Aorta (tissue), 5 donors: ENCODE measurements around the gene MLKL. TPM values are rescaled to one million over a fixed set of nuclear protein-coding genes. Genes with fewer than 3 reads are reported as not detected.

Experiments
- ATAC-seq: fragments of 200-7000 bp; cut with Tn5 transposase; one replicate; pipeline ENCODE4 v1.9.1; 2022; ENCODE audit warnings: moderate library complexity; ENCODE audit not compliant: low FRiP score
- DNase-seq, 2 donors: peaks; one replicate each; pipeline ENCODE4 v3.0.0-alpha.2; 2020
- H3K27ac ChIP-seq, 2 donors: one replicate each; pipeline ENCODE4 v1.5.1; 2013; ENCODE audit warnings: low read length in 2 of 2, mild to moderate bottlenecking in 2 of 2, moderate library complexity in 2 of 2, control low read depth in 1 of 2, inconsistent platforms in 1 of 2, low read depth in 1 of 2
- H3K27me3 ChIP-seq, 2 donors: one replicate each; pipeline ENCODE4 v1.6.1; 2013; ENCODE audit warnings: control low read depth in 1 of 2, low read length in 1 of 2, mild to moderate bottlenecking in 1 of 2, moderate library complexity in 1 of 2; ENCODE audit not compliant: insufficient read depth in 2 of 2, control insufficient read depth in 1 of 2
- H3K36me3 ChIP-seq, 2 donors: one replicate each; pipeline ENCODE4 v1.6.1; 2013; ENCODE audit warnings: control low read depth in 1 of 2, low read length in 1 of 2, mild to moderate bottlenecking in 1 of 2; ENCODE audit not compliant: insufficient read depth in 2 of 2, control insufficient read depth in 1 of 2
- H3K4me1 ChIP-seq, 2 donors: one replicate each; pipeline ENCODE4 v1.6.1; 2013; ENCODE audit warnings: low read length in 2 of 2, control low read depth in 1 of 2, mild to moderate bottlenecking in 1 of 2, moderate library complexity in 1 of 2; ENCODE audit not compliant: insufficient read depth in 2 of 2, control insufficient read depth in 1 of 2
- H3K4me3 ChIP-seq, 2 donors: one replicate each; pipeline ENCODE4 v1.5.1; 2013; ENCODE audit warnings: low read length in 2 of 2, control low read depth in 1 of 2, mild to moderate bottlenecking in 1 of 2
- H3K9me3 ChIP-seq: one replicate; pipeline ENCODE4 v1.6.1; 2013; ENCODE audit warnings: mild to moderate bottlenecking, low read length; ENCODE audit not compliant: control insufficient read depth
- WGBS, 2 donors: extraction: QIAGEN DNeasy Blood & Tissue Kit; methylation state at CpG; one replicate each; pipeline ENCODE4 v1.1.7; 2013; 5-methylcytosine and 5-hydroxymethylcytosine counted together
- intact Hi-C, 2 donors: fragments of 100-400 bp; cut with DNase I; formaldehyde crosslinking; loops; one replicate each; pipeline versions ENCODE4 v1.14.2 to v1.15.0; 2022
- polyA plus RNA-seq, 2 donors: library from polyadenylated mRNA; stranded (reverse); fragments of 200-250 nt; gene quantifications; one replicate each; pipeline ENCODE4 v1.2.3, GENCODE V29; 2013
- total RNA-seq, 2 donors: library from RNA; stranded (reverse); fragmentation: NEBNext Ultra II Directional; extraction: Animal tissue kit (Norgen Biotek cat#: 25700); gene quantifications; one replicate each; pipeline ENCODE4 v1.2.1, GENCODE V29; 2021
- donor health status: healthy with polysubstance abuse.
- donor health status: Bipolar disorder and iron deficiency.
- donor health status: DM: no; HTN: no; CAD: no.
- donor health status: DM: no; HTN: no; CAD: no.
- donor health status: DM: yes; HTN: yes; CAD: no.

MLKL gene
- total and polyA plus RNA-seq, 4 donors: 10.9 to 31.3 (median 22.0) TPM

GRCh38 chr16:74699666-74700065 lies 996 bp downstream of the MLKL start:
- H3K4me1 ChIP-seq: no peaks in the 10 kb centered on the region
- ATAC-seq (no peak), DNase-seq (no peak)
- no peaks in the 10 kb centered on the region for H3K9me3 ChIP-seq
- no peaks in the 10 kb centered on the region for H3K27me3 ChIP-seq
- H3K4me3 ChIP-seq: peak overlapping the region; percentile 75 to 76
- no peak overlapping the region for H3K27ac ChIP-seq
- intact Hi-C loops: no loop called here
- WGBS, 2 donors: 73 to 79% methylated on average over 4 of the region's 4 CpGs
- H3K36me3 ChIP-seq: no peaks in the 10 kb centered on the region

GRCh38 chr16:74698222-74698621 lies 2.4 kb downstream of the MLKL start:
- no peaks in the 10 kb centered on the region for H3K4me1 ChIP-seq

GRCh38 chr16:74695450-74696422 lies 4.9 kb downstream of the MLKL start:
- DNase-seq (peak; percentile 85 to 86), ATAC-seq (peak; percentile 95)
- no peaks in the 10 kb centered on the region for H3K36me3 ChIP-seq
- no peak overlapping the region for H3K27ac ChIP-seq
- H3K27me3 ChIP-seq: no peaks in the 10 kb centered on the region
- intact Hi-C loops: no loop called here
- WGBS, 2 donors: 45 to 51% methylated on average over 19 of the region's 19 CpGs
- peak overlapping the region; percentile 16 to 35 for H3K4me3 ChIP-seq
- H3K9me3 ChIP-seq: no peaks in the 10 kb centered on the region
- H3K4me1 ChIP-seq: no peaks in the 10 kb centered on the region

More at GRCh38 chr16:74698222-74698621, 2.4 kb downstream of the MLKL start:
- Histone ChIP-seq H3K4me3 (no peak overlapping the region), H3K27me3 (no peaks in the 10 kb centered on the region), H3K9me3 (no peaks in the 10 kb centered on the region), H3K36me3 (no peaks in the 10 kb centered on the region), H3K27ac (no peak overlapping the region)
- intact Hi-C loops: no loop called here
- ATAC-seq: no peak
- 78 to 79% methylated on average over 4 of the region's 4 CpGs for WGBS, 2 donors
- DNase-seq: no peak

DNA sequence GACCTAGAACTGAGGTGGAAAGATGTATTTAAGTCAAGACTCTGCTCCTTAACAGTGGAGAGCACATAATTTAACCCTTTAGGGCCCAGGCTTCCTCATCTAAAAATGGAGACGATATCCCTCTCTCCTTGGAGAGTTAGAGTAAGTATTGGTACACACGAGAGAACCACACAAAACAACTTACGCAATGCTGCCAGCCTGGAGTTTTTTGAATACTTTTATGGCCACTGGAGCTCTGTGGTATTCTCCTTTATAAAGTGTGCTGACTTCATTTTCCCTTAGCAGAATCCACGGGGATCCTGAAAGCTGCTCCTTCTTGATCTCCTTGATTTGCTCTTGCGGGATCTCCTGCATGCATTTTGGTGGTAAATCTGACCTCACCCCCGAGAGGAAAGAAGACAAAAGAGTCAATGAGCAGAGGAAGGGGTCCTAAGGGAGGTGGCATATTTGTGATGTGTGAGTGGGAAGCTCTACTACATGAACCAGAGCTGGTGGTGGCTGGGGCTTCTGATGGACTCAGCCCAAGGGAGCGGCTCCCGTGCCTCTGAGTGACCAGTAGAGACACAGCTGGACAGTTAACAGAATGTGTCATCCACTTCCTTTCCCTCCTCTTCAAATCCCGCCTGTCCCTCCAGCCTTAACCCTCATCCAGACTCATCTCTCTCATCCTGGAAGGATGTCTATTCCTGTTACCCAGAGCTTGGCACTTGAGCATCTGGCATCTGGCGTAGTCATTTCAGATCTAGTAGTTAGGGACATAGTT lies 9.4 kb downstream of the MLKL start:
- intact Hi-C loops: no loop called here
- DNase-seq (no peak), ATAC-seq (no peak)
- Histone ChIP-seq H3K36me3 (no peaks in the 10 kb centered on the region), H3K27ac (no peak overlapping the region), H3K9me3 (no peaks in the 10 kb centered on the region), H3K4me3 (no peak overlapping the region), H3K27me3 (no peaks in the 10 kb centered on the region), H3K4me1 (no peaks in the 10 kb centered on the region)
- 81 to 84% methylated on average over 10 of the region's 10 CpGs for WGBS, 2 donors

GRCh38 chr16:74682556-74682955 lies 18.1 kb downstream of the MLKL start:
- Histone ChIP-seq H3K27me3 (no peaks in the 10 kb centered on the region), H3K4me1 (no peaks in the 10 kb centered on the region), H3K4me3 (no peak overlapping the region), H3K9me3 (no peaks in the 10 kb centered on the region), H3K27ac (no peak overlapping the region), H3K36me3 (peaks cover 0 to 7% of the 10 kb centered on the region in 2 donors)
- intact Hi-C loops: no loop called here
- no peak for ATAC-seq
- DNase-seq: no peak
- 81 to 85% methylated on average over 11 of the region's 11 CpGs for WGBS, 2 donors

DNA sequence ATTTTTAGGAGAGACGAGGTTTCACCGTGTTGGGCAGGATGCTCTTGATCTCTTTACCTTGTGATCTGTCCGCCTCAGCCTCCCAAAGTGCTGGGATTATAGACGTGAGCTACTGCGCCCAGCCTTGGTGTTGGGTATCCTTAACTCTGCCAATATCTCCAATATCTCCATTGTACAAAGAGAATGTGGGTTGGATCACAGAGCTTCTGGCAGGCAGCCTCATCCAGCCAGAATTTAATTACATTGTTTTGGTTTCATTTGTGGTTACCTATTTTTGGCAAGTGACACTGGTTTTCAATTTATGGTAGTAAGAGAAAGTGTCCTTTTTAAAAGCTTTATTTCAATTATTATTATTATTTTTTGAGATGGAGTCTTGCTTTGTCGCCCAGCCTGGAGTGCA lies 20.0 kb downstream of the MLKL start:
- no peak for ATAC-seq
- Histone ChIP-seq H3K4me3 (no peak overlapping the region), H3K9me3 (no peaks in the 10 kb centered on the region), H3K27me3 (no peaks in the 10 kb centered on the region), H3K27ac (no peak overlapping the region), H3K4me1 (no peaks in the 10 kb centered on the region), H3K36me3 (peaks cover 0 to 7% of the 10 kb centered on the region in 2 donors)
- intact Hi-C loops: no loop called here
- WGBS, 2 donors: 96% methylated on average over 6 of the region's 6 CpGs
- no peak for DNase-seq

DNA sequence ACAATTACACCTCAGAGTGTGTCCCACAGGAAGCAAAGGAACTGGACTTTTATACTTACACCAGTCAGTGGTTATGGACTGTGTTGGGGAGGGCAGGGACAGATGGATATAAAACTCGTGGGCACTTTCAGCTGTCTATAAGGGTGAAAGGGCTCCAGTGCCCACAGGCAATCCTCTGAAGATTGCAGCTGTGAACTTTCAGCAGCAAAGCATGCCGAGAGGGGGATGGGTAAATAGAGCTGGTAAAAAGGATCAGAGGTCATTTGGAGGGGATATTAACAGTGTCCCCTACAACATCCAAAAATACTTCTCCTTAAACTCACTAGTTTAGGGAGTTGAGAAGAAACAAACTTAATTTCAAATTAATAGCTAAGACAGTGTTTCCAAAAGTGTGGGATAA lies 20.7 kb downstream of the MLKL start:
- no peak overlapping the region for H3K27ac ChIP-seq
- WGBS, 2 donors: 18 to 39% methylated on average over 2 of the region's 2 CpGs
- H3K4me1 ChIP-seq: no peaks in the 10 kb centered on the region
- peaks cover 0 to 5% of the 10 kb centered on the region in 2 donors for H3K36me3 ChIP-seq
- ATAC-seq: no peak
- no peaks in the 10 kb centered on the region for H3K9me3 ChIP-seq
- intact Hi-C loops: no loop called here
- no peaks in the 10 kb centered on the region for H3K27me3 ChIP-seq
- no peak overlapping the region for H3K4me3 ChIP-seq
- DNase-seq: no peak

GRCh38 chr16:74677868-74678267 lies 22.8 kb downstream of the MLKL start:
- Histone ChIP-seq H3K9me3 (no peaks in the 10 kb centered on the region), H3K27ac (no peak overlapping the region), H3K36me3 (peaks cover 0 to 5% of the 10 kb centered on the region in 2 donors), H3K4me3 (no peak overlapping the region), H3K4me1 (no peaks in the 10 kb centered on the region), H3K27me3 (no peaks in the 10 kb centered on the region)
- intact Hi-C loops: no loop called here
- whole genome bisulfite sequencing, 2 donors: 96 to 98% methylated on average over 4 of the region's 4 CpGs
- DNase-seq: no peak
- ATAC-seq: no peak
